ENCODE data around the gene COL4A2.

The COL4A2 gene

DNA sequence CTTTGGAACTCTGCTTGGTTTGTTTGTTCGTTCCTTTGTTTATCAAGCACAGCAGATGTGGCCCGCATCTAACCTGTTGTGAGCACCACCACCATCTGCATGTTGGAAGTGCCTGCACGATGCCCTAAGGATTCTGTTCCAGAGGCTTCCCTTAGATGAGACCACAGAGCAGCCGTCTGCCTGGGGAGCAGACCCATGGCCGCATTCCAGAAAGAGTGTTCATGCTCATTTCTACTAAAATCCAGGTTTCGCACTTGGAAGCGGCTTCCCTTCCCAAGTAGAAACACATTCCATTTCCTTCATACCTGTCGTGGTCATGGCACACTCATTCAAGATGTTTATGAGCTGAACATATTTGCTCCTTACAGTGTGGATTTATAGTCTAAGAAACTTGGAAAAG, 27.2 kb downstream of the COL4A2 start:
- no peaks in the 10 kb centered on the region for H3K4me1 ChIP-seq (ENCODE audit: low read depth, poor library complexity, severe bottlenecking)
- no peaks in the 10 kb centered on the region for H3K27me3 ChIP-seq (ENCODE audit: insufficient read depth, low read depth)
- H3K4me3 ChIP-seq (IDR thresholded peaks at IDR 0.05; ENCODE audit: insufficient read depth, low read depth, low read length) = no peak overlapping the region
- no peak overlapping the region for H3K27ac ChIP-seq
- TF ChIP-seq, protein P1, sequence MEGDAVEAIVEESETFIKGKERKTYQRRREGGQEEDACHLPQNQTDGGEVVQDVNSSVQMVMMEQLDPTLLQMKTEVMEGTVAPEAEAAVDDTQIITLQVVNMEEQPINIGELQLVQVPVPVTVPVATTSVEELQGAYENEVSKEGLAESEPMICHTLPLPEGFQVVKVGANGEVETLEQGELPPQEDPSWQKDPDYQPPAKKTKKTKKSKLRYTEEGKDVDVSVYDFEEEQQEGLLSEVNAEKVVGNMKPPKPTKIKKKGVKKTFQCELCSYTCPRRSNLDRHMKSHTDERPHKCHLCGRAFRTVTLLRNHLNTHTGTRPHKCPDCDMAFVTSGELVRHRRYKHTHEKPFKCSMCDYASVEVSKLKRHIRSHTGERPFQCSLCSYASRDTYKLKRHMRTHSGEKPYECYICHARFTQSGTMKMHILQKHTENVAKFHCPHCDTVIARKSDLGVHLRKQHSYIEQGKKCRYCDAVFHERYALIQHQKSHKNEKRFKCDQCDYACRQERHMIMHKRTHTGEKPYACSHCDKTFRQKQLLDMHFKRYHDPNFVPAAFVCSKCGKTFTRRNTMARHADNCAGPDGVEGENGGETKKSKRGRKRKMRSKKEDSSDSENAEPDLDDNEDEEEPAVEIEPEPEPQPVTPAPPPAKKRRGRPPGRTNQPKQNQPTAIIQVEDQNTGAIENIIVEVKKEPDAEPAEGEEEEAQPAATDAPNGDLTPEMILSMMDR (conservative IDR thresholded peaks at IDR 0.05; ENCODE audit: low read depth, low read length) = no peak
- no peaks in the 10 kb centered on the region for H3K36me3 ChIP-seq (ENCODE audit: insufficient read depth)
- H2AFZ ChIP-seq (ENCODE audit: low read depth) = no peak overlapping the region
- H3K4me2 ChIP-seq = no peak overlapping the region
- no peaks in the 10 kb centered on the region for H3K79me2 ChIP-seq (ENCODE audit: insufficient read depth, low read depth)
- no peaks in the 10 kb centered on the region for H4K20me1 ChIP-seq (ENCODE audit: insufficient read depth)
- no peak overlapping the region for H3K9ac ChIP-seq

DNA sequence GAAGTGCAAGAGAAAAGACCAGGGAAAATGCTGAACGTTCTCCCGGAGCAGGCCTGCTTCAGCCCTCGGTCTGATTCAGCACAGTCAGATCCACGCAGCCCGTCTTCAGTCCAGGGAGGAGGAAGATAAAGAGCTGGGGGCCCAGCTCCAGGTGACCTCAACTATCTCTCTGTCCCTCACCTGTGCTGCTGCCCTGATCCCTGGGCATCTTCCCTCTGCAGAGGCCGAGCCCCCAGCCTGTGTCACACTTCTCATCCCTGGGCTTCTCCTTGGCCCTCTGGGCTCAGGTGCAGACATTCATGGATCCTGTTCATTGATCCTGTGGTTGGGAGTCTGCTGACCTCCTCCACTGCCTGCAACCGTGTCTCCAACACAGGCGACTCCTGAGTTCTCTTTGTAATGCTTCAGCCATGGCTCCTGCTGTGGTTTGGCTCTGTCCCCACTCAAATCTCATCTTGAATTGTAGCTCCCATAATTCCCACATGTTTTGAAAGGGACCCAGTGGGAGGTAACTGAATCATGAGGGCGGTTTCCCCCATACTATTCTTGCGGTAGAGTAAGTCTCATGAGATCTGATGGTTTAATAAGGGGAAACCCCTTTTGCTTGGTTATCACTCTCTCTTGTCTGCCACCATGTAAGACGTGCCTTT, 27.9 kb downstream of the COL4A2 start:
- Histone ChIP-seq H4K20me1 (ENCODE audit: insufficient read depth) (no peaks in the 10 kb centered on the region), H3K36me3 (ENCODE audit: insufficient read depth) (no peaks in the 10 kb centered on the region), H3K4me1 (ENCODE audit: low read depth, poor library complexity, severe bottlenecking) (no peaks in the 10 kb centered on the region), H3K79me2 (ENCODE audit: insufficient read depth, low read depth) (no peaks in the 10 kb centered on the region), H3K27me3 (ENCODE audit: insufficient read depth, low read depth) (no peaks in the 10 kb centered on the region), H3K27ac (no peak overlapping the region), H2AFZ (ENCODE audit: low read depth) (no peak overlapping the region), H3K9ac (no peak overlapping the region), H3K4me3 (IDR thresholded peaks at IDR 0.05; ENCODE audit: insufficient read depth, low read depth, low read length) (no peak overlapping the region), H3K4me2 (no peak overlapping the region)
- TF ChIP-seq, protein P1 (conservative IDR thresholded peaks at IDR 0.05; ENCODE audit: low read depth, low read length) = no peak

DNA sequence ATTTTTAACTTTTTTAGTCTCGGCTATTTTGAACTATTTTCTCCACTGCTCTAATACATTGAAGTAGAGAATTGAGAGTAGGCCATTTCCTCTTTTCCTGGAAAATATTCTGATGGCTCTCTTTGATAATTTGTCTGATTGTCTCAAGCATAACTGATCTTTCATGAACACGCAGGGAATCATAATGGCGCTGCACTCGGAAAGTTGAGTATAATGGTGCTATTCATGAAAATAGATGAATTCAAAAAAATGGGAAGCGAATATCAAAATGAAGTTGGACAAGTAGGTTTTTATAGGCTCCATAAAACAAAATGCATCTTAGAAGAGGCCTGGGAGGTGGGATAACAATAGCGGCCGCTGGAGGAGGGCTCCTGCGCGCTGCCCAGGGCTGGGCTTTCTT, 29.0 kb downstream of the COL4A2 start:
- Histone ChIP-seq H3K27ac (no peak overlapping the region), H3K4me1 (ENCODE audit: low read depth, poor library complexity, severe bottlenecking) (no peaks in the 10 kb centered on the region), H3K27me3 (ENCODE audit: insufficient read depth, low read depth) (no peaks in the 10 kb centered on the region), H2AFZ (ENCODE audit: low read depth) (no peak overlapping the region), H3K36me3 (ENCODE audit: insufficient read depth) (no peaks in the 10 kb centered on the region), H4K20me1 (ENCODE audit: insufficient read depth) (no peaks in the 10 kb centered on the region), H3K4me3 (IDR thresholded peaks at IDR 0.05; ENCODE audit: insufficient read depth, low read depth, low read length) (no peak overlapping the region), H3K4me2 (no peak overlapping the region), H3K9ac (no peak overlapping the region), H3K79me2 (ENCODE audit: insufficient read depth, low read depth) (no peaks in the 10 kb centered on the region)
- TF ChIP-seq, protein P1 (conservative IDR thresholded peaks at IDR 0.05; ENCODE audit: low read depth, low read length) = no peak

DNA sequence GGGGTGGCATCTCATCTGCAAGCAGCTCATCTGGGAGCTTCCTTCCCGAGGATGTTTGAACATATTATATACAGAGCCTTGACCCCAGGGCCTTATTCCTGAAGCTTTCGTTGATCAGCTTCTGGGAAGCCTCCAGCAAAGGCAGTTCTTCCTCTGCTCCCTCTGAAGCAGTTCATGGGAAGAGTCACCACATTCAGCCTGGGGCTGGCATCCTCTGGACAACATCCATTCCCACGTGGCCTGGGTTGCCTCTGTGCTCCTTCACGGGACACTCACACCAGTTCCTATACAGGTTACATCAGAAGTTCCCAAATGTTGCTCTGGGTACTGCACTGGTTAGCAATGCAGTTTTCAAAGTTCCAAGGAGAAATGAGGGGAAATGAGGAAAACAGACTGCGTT, 29.6 kb downstream of the COL4A2 start:
- no peaks in the 10 kb centered on the region for H3K79me2 ChIP-seq (ENCODE audit: insufficient read depth, low read depth)
- no peak overlapping the region for H2AFZ ChIP-seq (ENCODE audit: low read depth)
- no peaks in the 10 kb centered on the region for H3K36me3 ChIP-seq (ENCODE audit: insufficient read depth)

More for the DNA sequence above, 29.6 kb downstream of the COL4A2 start:
- Histone ChIP-seq H3K27ac (no peak overlapping the region), H3K4me2 (no peak overlapping the region), H3K9ac (no peak overlapping the region), H4K20me1 (ENCODE audit: insufficient read depth) (no peaks in the 10 kb centered on the region), H3K4me3 (IDR thresholded peaks at IDR 0.05; ENCODE audit: insufficient read depth, low read depth, low read length) (no peak overlapping the region), H3K27me3 (ENCODE audit: insufficient read depth, low read depth) (no peaks in the 10 kb centered on the region), H3K4me1 (ENCODE audit: low read depth, poor library complexity, severe bottlenecking) (no peaks in the 10 kb centered on the region)
- TF ChIP-seq, protein P1 (conservative IDR thresholded peaks at IDR 0.05; ENCODE audit: low read depth, low read length) = no peak
